Esophagus (tissue), 2 donors: ENCODE data around the gene XPNPEP1. TPM values are rescaled to one million over a fixed set of nuclear protein-coding genes. Genes with fewer than 3 reads are reported as not detected.
A peak's percentile ranks its signal among the peaks of the same experiment; 100 is the strongest.

Source experiments
- H3K27ac ChIP-seq, 2 donors: one replicate each; pipeline ENCODE4 v1.5.1; 2013; ENCODE audit warnings: low read depth in 2 of 2, mild to moderate bottlenecking in 2 of 2, inconsistent platforms in 1 of 2, low read length in 1 of 2, moderate library complexity in 1 of 2
- H3K27me3 ChIP-seq, 2 donors: one replicate each; pipeline ENCODE4 v1.6.1; 2013; ENCODE audit warnings: low read length in 2 of 2, control low read depth in 1 of 2, mild to moderate bottlenecking in 1 of 2; ENCODE audit not compliant: insufficient read depth in 2 of 2, control insufficient read depth in 1 of 2
- H3K36me3 ChIP-seq, 2 donors: one replicate each; pipeline ENCODE4 v1.6.1; 2013; ENCODE audit warnings: low read length in 1 of 2; ENCODE audit not compliant: control insufficient read depth in 2 of 2, insufficient read depth in 2 of 2
- H3K4me1 ChIP-seq, 2 donors: one replicate each; pipeline ENCODE4 v1.6.1; 2013; ENCODE audit warnings: low read length in 1 of 2; ENCODE audit not compliant: control insufficient read depth in 2 of 2, insufficient read depth in 2 of 2
- H3K4me3 ChIP-seq, 2 donors: one replicate each; pipeline ENCODE4 v1.5.1; 2013; ENCODE audit warnings: low read length in 2 of 2, mild to moderate bottlenecking in 2 of 2, low read depth in 1 of 2, moderate library complexity in 1 of 2
- H3K9me3 ChIP-seq, 2 donors: one replicate each; pipeline ENCODE4 v1.6.1; 2013; ENCODE audit warnings: mild to moderate bottlenecking in 2 of 2, low read depth in 1 of 2, low read length in 1 of 2, moderate library complexity in 1 of 2; ENCODE audit not compliant: control insufficient read depth in 2 of 2, insufficient read depth in 1 of 2
- WGBS, 2 donors: extraction: QIAGEN DNeasy Blood & Tissue Kit; methylation state at CpG; one replicate each; pipeline ENCODE4 v1.1.7; 2013; 5-methylcytosine and 5-hydroxymethylcytosine counted together
- polyA plus RNA-seq, 2 donors: library from polyadenylated mRNA; stranded (reverse); fragments of 200-250 nt; gene quantifications; one replicate each; pipeline ENCODE4 v1.2.3, GENCODE V29; 2013
- donor health status: healthy with polysubstance abuse.
- donor health status: Bipolar disorder and iron deficiency.

XPNPEP1 gene
- polyA plus RNA-seq, 2 donors, result 11.3 to 29.3 TPM

DNA sequence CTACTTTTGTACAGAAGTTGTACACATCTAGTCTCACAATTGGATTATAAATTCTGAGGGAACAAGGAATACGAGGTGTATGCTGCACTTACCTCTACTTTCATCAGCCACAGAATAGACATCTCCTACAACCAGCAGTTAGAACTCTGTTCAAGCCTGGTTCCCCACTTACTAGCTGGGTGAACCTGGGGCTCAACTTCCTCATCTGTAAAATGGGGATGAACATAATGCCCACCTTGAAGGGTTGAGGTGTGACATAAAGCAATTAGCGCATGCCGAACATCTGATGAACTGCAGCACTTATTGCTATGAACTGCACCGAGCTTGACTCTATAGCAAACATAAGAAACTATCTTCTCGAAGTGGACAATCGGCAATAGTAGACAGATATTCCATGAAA is 25.3 kb downstream of the XPNPEP1 start:
- H3K9me3 ChIP-seq, result no peaks in the 10 kb centered on the region
- H3K4me1 ChIP-seq, result peaks cover 6 to 15% of the 10 kb centered on the region in 2 donors
- no peaks in the 10 kb centered on the region for H3K36me3 ChIP-seq
- WGBS, 2 donors, result 97% methylated on average over 6 of the region's 6 CpGs
- H3K27me3 ChIP-seq, result no peaks in the 10 kb centered on the region
- no peak overlapping the region for H3K27ac ChIP-seq
- H3K4me3 ChIP-seq, result no peak overlapping the region

DNA sequence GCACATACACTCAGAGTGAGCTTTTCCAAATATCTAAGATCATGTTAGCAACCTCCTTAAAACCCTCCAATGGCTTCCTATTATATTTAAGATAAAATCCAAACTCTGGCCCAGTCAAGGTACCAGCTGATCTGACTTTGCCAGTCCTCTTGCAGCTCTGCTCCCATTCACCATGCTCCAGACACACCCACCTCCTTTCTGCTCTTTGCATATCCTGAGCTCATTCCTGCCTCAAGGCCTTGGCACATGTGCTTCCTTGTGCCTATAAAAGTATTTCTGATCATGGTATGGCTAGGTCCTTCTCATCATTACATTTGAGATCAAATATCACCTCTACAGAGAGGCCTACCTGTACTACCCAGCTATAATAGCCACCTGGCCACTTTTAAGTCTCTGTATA is 27.5 kb downstream of the XPNPEP1 start:
- H3K27me3 ChIP-seq, result no peaks in the 10 kb centered on the region
- H3K4me1 ChIP-seq, result peaks cover 9 to 21% of the 10 kb centered on the region in 2 donors
- H3K4me3 ChIP-seq, result no peak overlapping the region
- peak overlapping the region; percentile 67 to 86 for H3K27ac ChIP-seq
- peaks cover 3 to 5% of the 10 kb centered on the region in 2 donors for H3K36me3 ChIP-seq
- H3K9me3 ChIP-seq, result no peaks in the 10 kb centered on the region

DNA sequence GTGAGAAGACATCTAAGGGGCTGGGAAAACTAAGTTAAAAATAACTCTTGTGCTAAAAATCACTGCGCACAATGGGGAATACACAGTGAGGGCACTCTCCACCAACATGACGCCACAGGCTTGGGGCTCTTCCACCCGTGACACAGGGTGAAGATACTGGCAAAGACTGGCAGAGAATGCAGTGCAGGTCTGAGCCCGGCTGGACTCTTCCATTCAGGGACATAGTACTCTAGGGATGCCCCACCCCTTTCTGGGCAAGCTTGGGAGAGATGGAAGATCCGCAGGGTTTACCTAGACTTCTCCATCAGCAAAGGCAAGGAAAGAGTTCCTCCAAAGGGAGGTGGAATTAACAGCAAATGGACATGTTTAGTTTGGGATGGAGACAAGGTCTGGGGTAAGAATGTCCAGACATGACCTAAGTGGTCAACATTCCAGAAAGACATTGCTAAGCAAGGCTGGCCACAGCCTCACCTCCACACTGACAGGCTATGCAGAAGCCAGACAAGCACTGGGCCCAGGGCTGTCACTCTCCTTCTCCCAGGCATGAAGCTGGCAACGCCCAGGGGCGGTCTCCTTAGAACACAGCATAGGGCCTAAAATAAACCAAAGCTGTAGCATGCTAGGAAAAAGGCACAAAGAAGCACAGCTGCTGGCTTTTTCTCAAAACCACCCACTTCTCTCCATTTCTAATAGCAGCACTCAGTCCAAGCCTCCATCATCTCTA is 28.1 kb downstream of the XPNPEP1 start:
- WGBS, 2 donors, result 48 to 58% methylated on average over 7 of the region's 7 CpGs
- Histone ChIP-seq H3K4me3 (no peak overlapping the region), H3K27ac (peak overlapping the region; percentile 67 to 86), H3K9me3 (no peaks in the 10 kb centered on the region), H3K27me3 (no peaks in the 10 kb centered on the region), H3K36me3 (peaks cover 3 to 5% of the 10 kb centered on the region in 2 donors), H3K4me1 (peaks cover 9 to 21% of the 10 kb centered on the region in 2 donors)

DNA sequence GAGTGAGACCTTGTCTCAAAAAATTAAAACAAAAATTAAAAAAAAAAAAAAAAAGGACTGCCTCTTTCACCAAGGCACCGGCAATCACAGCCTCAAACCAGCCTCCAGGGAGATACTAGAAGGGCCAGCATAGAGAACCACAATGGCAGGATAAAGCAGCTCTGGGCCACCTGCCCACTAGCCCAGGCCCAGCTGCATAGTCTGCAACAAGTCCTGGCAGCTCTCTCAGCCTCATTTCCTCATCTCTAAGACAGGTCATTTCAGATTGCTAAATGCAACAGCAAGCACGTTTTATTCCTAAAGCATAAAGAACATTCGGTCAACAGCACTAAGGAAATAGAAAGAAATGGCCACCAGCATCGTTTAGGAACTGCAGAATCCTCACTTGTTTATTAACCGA is 28.8 kb downstream of the XPNPEP1 start:
- Histone ChIP-seq H3K4me1 (peaks cover 9 to 21% of the 10 kb centered on the region in 2 donors), H3K36me3 (peaks cover 3 to 7% of the 10 kb centered on the region in 2 donors), H3K9me3 (no peaks in the 10 kb centered on the region), H3K27ac (peak overlapping the region; percentile 66 to 67), H3K4me3 (no peak overlapping the region), H3K27me3 (no peaks in the 10 kb centered on the region)
- WGBS, 2 donors, result 28 to 33% methylated on average over 5 of the region's 5 CpGs

DNA sequence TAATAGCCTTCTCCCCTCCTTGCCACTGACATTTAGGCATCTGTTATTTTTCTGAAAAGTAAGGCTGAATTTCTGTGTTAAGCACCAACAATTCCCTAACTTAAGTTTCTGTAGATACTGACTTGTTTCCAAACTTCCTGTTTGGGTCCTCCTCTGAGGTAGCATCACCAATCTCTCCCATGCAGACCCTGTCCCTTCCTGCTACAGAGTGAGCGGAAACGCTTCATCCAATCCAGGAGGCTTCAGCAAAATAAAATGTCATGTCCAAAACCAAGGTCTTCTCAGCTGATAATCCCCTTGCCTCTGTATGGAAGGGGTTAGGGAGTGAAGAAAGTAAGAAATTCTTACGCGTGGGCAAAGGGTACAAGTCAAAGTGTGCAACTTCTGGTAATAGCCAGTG is 29.9 kb downstream of the XPNPEP1 start:
- no peak overlapping the region for H3K4me3 ChIP-seq
- 97% methylated on average over 4 of the region's 4 CpGs for WGBS, 2 donors
- H3K27ac ChIP-seq, result peak overlapping the region; percentile 42 to 67
- H3K4me1 ChIP-seq, result peaks cover 9 to 21% of the 10 kb centered on the region in 2 donors
- H3K27me3 ChIP-seq, result no peaks in the 10 kb centered on the region
- H3K36me3 ChIP-seq, result peaks cover 3 to 11% of the 10 kb centered on the region in 2 donors
- no peaks in the 10 kb centered on the region for H3K9me3 ChIP-seq

DNA sequence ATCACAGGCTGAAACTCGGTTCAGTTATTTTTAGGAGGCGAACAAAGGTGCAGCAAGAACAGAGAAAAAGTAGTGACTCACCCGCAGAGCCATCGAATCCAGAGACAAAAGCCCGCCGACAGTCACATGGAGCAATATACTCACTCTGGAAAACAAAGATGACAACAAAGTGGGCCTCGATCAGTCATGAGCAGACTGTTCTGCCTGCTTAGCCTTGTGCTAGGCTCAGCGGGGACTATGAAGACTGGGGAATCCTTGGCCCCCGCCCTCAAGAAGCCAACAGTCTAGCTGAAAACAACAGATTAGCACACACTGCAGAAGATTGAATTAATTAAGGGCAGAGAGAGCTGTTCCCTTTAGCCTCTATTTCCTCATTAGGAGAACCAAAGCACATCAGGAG is 30.4 kb downstream of the XPNPEP1 start:
- H3K27ac ChIP-seq, result peak overlapping the region; percentile 41 to 76

DNA sequence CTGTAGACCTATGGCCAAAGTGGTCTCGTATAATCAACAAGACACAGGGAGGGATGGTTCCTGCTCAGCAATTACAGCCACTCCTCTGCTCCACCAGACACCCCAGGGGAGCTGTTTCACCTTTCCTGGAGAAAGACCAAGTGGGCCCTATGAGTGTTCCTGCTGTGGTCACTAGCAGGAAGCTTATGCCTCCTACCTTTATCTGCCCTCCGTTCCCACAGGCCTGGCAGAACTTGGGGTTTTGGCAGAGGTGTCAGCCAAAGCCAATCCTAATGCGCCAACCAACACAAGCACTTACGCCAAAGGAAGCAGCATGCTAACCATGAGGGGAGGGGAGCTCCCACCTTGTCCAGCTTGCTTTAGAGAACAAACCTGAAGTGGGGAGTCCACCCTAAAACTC is 31.2 kb downstream of the XPNPEP1 start:
- peaks cover 7 to 13% of the 10 kb centered on the region in 2 donors for H3K36me3 ChIP-seq
- H3K27ac ChIP-seq, result peak overlapping the region; percentile 52 to 66
- H3K4me3 ChIP-seq, result no peak overlapping the region
- H3K27me3 ChIP-seq, result no peaks in the 10 kb centered on the region
- 54 to 67% methylated on average over 4 of the region's 4 CpGs for WGBS, 2 donors
- H3K4me1 ChIP-seq, result peaks cover 9 to 21% of the 10 kb centered on the region in 2 donors
- no peaks in the 10 kb centered on the region for H3K9me3 ChIP-seq

More for the DNA sequence above, 30.4 kb downstream of the XPNPEP1 start:
- H3K27me3 ChIP-seq, result no peaks in the 10 kb centered on the region
- peaks cover 3 to 11% of the 10 kb centered on the region in 2 donors for H3K36me3 ChIP-seq
- H3K9me3 ChIP-seq, result no peaks in the 10 kb centered on the region
- WGBS, 2 donors, result 49 to 52% methylated on average over 9 of the region's 9 CpGs
- H3K4me1 ChIP-seq, result peaks cover 9 to 21% of the 10 kb centered on the region in 2 donors
- no peak overlapping the region for H3K4me3 ChIP-seq

DNA sequence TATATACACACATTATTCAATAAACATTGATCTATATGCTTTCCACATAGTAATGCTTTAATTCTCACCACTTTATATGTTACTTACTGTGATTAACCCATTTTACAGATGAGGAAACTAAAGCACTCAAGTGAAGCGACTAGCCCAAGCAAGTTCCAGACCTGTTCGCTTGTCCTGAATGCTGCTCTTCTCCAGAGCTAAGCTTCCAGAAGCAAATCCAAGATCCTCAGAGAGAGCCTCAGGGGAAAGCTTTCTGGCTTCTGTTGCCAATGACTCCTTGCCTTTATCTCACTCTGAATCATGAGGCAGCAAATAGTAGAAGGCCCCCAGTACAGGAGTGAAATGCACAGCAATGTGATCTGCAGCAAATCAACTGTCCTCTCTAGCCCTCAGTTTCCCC is 32.2 kb downstream of the XPNPEP1 start:
- 78 to 83% methylated on average over 2 of the region's 2 CpGs for WGBS, 2 donors
- H3K4me1 ChIP-seq, result peaks cover 9 to 21% of the 10 kb centered on the region in 2 donors
- no peak overlapping the region for H3K4me3 ChIP-seq
- peaks cover 12 to 20% of the 10 kb centered on the region in 2 donors for H3K36me3 ChIP-seq
- H3K27ac ChIP-seq, result no peak overlapping the region
- H3K27me3 ChIP-seq, result no peaks in the 10 kb centered on the region
- H3K9me3 ChIP-seq, result no peaks in the 10 kb centered on the region

DNA sequence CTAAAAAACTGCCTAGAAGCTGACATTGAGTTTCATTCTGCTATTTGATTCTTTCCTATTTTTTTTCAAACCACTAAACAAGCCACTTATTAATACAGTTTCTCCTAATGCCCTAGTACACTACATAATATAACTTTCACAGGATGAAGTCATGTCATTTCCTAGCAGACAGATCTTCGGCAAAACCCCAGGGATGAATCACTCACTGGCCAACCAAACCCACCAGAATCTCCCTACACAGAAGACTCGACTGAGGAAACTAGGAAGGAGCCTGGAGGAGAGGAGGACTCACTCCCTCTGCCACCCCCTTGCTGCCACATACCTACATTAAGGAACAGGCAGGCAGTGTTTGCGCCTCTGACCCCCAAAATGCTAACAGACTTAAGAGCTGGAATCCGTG is 33.4 kb downstream of the XPNPEP1 start:
- H3K4me1 ChIP-seq, result peaks cover 3 to 11% of the 10 kb centered on the region in 2 donors
- H3K27me3 ChIP-seq, result no peaks in the 10 kb centered on the region
- H3K4me3 ChIP-seq, result no peak overlapping the region
- no peaks in the 10 kb centered on the region for H3K9me3 ChIP-seq
- WGBS, 2 donors, result 57 to 63% methylated on average over 4 of the region's 4 CpGs
- peaks cover 12 to 23% of the 10 kb centered on the region in 2 donors for H3K36me3 ChIP-seq
- no peak overlapping the region for H3K27ac ChIP-seq

DNA sequence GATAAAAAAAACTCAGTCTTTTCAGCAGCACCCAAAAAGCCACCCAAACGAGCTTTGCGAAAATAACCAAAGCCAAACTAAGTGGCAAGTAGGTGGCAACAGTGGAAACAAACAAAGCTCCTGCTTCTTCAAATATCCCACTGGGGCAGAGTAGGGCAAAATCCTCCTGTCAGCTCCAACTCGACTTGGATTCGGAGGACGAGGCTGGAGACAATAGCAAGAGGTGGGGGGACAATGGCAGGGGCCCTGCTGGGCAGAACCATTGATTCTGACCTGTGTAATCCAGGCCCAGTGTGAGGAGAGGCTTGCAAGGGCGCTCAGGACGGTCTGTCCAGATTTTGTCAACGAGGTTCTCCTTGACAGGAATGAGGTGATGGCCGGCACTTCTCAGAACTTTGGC is 35.5 kb downstream of the XPNPEP1 start:
- Histone ChIP-seq H3K9me3 (no peaks in the 10 kb centered on the region), H3K36me3 (peaks cover 12 to 23% of the 10 kb centered on the region in 2 donors), H3K4me3 (no peak overlapping the region), H3K4me1 (peaks cover 3 to 8% of the 10 kb centered on the region in 2 donors), H3K27ac (no peak overlapping the region), H3K27me3 (no peaks in the 10 kb centered on the region)
- 84 to 91% methylated on average over 9 of the region's 9 CpGs for WGBS, 2 donors
